Lung (tissue), 12 donors: ENCODE data around the gene EHMT1. TPM values are rescaled to one million over a fixed set of nuclear protein-coding genes. Genes with fewer than 3 reads are reported as not detected.

Source experiments
- ATAC-seq: fragments of 200-7000 bp; cut with Tn5 transposase; one replicate; pipeline ENCODE4 v1.9.1; 2020; ENCODE audit warnings: moderate number of reproducible peaks; ENCODE audit not compliant: insufficient read depth, low FRiP score
- DNase-seq, 3 donors: peaks; one replicate each; pipeline ENCODE4 v3.0.0-alpha.2; 2013 to 2017
- H3K27ac ChIP-seq, 2 donors: one replicate each; pipeline ENCODE4 v1.5.1; 2013; ENCODE audit warnings: mild to moderate bottlenecking in 2 of 2, moderate library complexity in 2 of 2, control low read depth in 1 of 2, inconsistent platforms in 1 of 2, low read depth in 1 of 2, low read length in 1 of 2
- H3K27me3 ChIP-seq, 3 donors: one replicate each; pipeline ENCODE4 v1.5.1; 2013; ENCODE audit warnings: low read length in 2 of 3; ENCODE audit not compliant: control insufficient read depth in 3 of 3, insufficient read depth in 3 of 3
- H3K36me3 ChIP-seq, 4 donors: one replicate each; pipeline ENCODE4 v1.5.1; 2013; ENCODE audit warnings: low read length in 4 of 4, mild to moderate bottlenecking in 1 of 4, moderate library complexity in 1 of 4; ENCODE audit not compliant: control insufficient read depth in 4 of 4, insufficient read depth in 4 of 4
- H3K4me1 ChIP-seq, 5 donors: one replicate each; pipeline ENCODE4 v1.5.1; 2013; ENCODE audit warnings: low read length in 5 of 5, mild to moderate bottlenecking in 2 of 5, moderate library complexity in 1 of 5; ENCODE audit not compliant: control insufficient read depth in 5 of 5, insufficient read depth in 5 of 5
- H3K4me3 ChIP-seq: one replicate; pipeline ENCODE4 v1.5.1; 2013; ENCODE audit warnings: mild to moderate bottlenecking, control low read depth, moderate library complexity
- H3K9ac ChIP-seq, 2 donors: one replicate each; pipeline ENCODE4 v1.5.1; 2013; ENCODE audit warnings: low read length in 2 of 2, control low read depth in 1 of 2; ENCODE audit not compliant: insufficient read depth in 1 of 2
- H3K9me3 ChIP-seq, 4 donors: one replicate each; pipeline ENCODE4 v1.5.1; 2013; ENCODE audit warnings: low read length in 3 of 4, mild to moderate bottlenecking in 1 of 4, moderate library complexity in 1 of 4; ENCODE audit not compliant: control insufficient read depth in 4 of 4, insufficient read depth in 3 of 4
- CTCF ChIP-seq: IDR thresholded peaks from 2 replicates; pipeline ENCODE4 v1.5.1; 2012; ENCODE audit warnings: mild to moderate bottlenecking; ENCODE audit errors: control extremely low read depth, extremely low read depth
- WGBS, 2 donors: extraction: QIAGEN DNeasy Blood & Tissue Kit; methylation state at CpG; one replicate each; pipeline ENCODE4 v1.1.7; 2013; 5-methylcytosine and 5-hydroxymethylcytosine counted together
- polyA plus RNA-seq, 2 donors: library from polyadenylated mRNA; stranded (reverse); fragments of 200-250 nt; gene quantifications; one replicate each; pipeline ENCODE4 v1.2.1, GENCODE V29; 2013
- total RNA-seq, 2 donors: library from RNA; depleted of rRNA in 1 of 2; stranded (reverse); fragments of >200 nt in 1 of 2; gene quantifications; one replicate each; pipeline ENCODE4 v1.2.1, GENCODE V29; 2014 to 2021
- donor health status: control.
- donor health status: control.
- donor health status: Bipolar disorder and iron deficiency.
- donor health status: healthy.
- donor health status: DM: yes; HTN: yes; CAD: no.

Gene EHMT1
- total and polyA plus RNA-seq, 4 donors = 32.2 to 91.5 (median 58.1) TPM

GRCh38 chr9:137598943-137599342, 19.9 kb upstream of the EHMT1 start:
- WGBS, 2 donors = 84 to 88% methylated on average over 8 of the region's 8 CpGs
- H3K27me3 ChIP-seq = no peaks in the 10 kb centered on the region
- DNase-seq (no peak), ATAC-seq (no peak)
- H3K27ac ChIP-seq = no peak overlapping the region
- TF ChIP-seq CTCF = no peak
- H3K36me3 ChIP-seq = no peaks in the 10 kb centered on the region
- no peaks in the 10 kb centered on the region for H3K4me1 ChIP-seq
- no peak overlapping the region for H3K4me3 ChIP-seq
- no peak overlapping the region for H3K9ac ChIP-seq
- H3K9me3 ChIP-seq = no peaks in the 10 kb centered on the region

- ATAC-seq = no peak
- TF ChIP-seq CTCF = no peak
- H3K4me1 ChIP-seq = peaks cover 4 to 20% (median 11%) of the 10 kb centered on the region in 5 donors
- no peak overlapping the region for H3K9ac ChIP-seq
- 4 to 12% methylated on average over 3 of the region's 3 CpGs for WGBS, 2 donors
- H3K4me3 ChIP-seq = no peak overlapping the region
- DNase-seq = no peak
- H3K27ac ChIP-seq = no peak overlapping the region
- no peaks in the 10 kb centered on the region for H3K9me3 ChIP-seq
- no peaks in the 10 kb centered on the region for H3K36me3 ChIP-seq
- peaks cover 0 to 4% (median 0%) of the 10 kb centered on the region in 3 donors for H3K27me3 ChIP-seq
Measured at GRCh38 chr9:137602661-137603060, 16.1 kb upstream of the EHMT1 start.

- DNase-seq (no peak), ATAC-seq (no peak)
- H3K9ac ChIP-seq = no peak overlapping the region
- no peak overlapping the region for H3K4me3 ChIP-seq
- no peak overlapping the region for H3K27ac ChIP-seq
- no peak for TF ChIP-seq CTCF
- H3K36me3 ChIP-seq = no peaks in the 10 kb centered on the region
- peaks cover 0 to 4% (median 0%) of the 10 kb centered on the region in 3 donors for H3K27me3 ChIP-seq
- H3K9me3 ChIP-seq = no peaks in the 10 kb centered on the region
- H3K4me1 ChIP-seq = peaks cover 4 to 21% (median 11%) of the 10 kb centered on the region in 5 donors
- 84 to 90% methylated on average over 13 of the region's 13 CpGs for WGBS, 2 donors
Measured at GRCh38 chr9:137603879-137604278, 14.9 kb upstream of the EHMT1 start.
